SU-DHL-6 (cell line): ENCODE results near the gene VWA8.

Experiments
- EZH2phosphoT487 ChIP-seq: fragments of 200-600 bp; sonication (generic), shearing (Covaris generic); conservative IDR thresholded peaks from 2 replicates; pipeline ENCODE4 v1.6.1; 2018; ENCODE audit warnings: mild to moderate bottlenecking, antibody characterized with exemption, low read length, moderate library complexity, mixed read lengths
- TF ChIP-seq, protein P1 (sequence below): fragments of 200-600 bp; sonication (generic); IDR thresholded peaks from one replicate; pipeline ENCODE4 v1.5.1; 2017; ENCODE audit warnings: antibody characterized with exemption, mild to moderate bottlenecking, low read length, moderate library complexity; ENCODE audit not compliant: insufficient read depth, poor library complexity, severe bottlenecking

DNA sequence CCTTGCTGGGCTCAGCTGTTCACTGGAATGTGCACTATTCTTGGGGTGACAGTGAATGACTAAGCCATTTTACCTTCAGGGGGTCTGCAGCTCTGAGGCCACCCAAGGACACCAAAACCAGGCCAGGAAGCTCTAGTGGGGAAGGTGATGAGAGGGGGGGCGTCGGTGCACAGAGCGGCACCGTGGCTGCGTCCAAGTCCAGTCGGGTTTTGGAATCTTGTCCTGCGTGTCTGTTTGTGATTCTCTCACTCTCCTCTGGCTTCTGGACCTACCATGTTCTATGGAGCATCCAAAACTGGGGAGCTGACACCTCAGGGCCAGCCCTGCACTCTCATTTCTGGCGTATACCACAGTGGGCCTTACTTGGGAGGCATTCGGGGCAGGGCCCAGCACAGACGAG lies 411.4 kb downstream of the VWA8 start:
- TF ChIP-seq EZH2phosphoT487, result no peak
- TF ChIP-seq, protein P1, sequence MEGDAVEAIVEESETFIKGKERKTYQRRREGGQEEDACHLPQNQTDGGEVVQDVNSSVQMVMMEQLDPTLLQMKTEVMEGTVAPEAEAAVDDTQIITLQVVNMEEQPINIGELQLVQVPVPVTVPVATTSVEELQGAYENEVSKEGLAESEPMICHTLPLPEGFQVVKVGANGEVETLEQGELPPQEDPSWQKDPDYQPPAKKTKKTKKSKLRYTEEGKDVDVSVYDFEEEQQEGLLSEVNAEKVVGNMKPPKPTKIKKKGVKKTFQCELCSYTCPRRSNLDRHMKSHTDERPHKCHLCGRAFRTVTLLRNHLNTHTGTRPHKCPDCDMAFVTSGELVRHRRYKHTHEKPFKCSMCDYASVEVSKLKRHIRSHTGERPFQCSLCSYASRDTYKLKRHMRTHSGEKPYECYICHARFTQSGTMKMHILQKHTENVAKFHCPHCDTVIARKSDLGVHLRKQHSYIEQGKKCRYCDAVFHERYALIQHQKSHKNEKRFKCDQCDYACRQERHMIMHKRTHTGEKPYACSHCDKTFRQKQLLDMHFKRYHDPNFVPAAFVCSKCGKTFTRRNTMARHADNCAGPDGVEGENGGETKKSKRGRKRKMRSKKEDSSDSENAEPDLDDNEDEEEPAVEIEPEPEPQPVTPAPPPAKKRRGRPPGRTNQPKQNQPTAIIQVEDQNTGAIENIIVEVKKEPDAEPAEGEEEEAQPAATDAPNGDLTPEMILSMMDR, result no peak
